ENCODE data around the gene PCDHGA7.

GRCh38 chr5:141359790-141360426, 22.6 kb upstream of the PCDHGA7 start, which contains the start of gene PCDHGB2:
- peak in 5 of 11 experiments; percentile 22 to 38 (median 27) for TF ChIP-seq CTCF (IDR thresholded peaks at IDR 0.05 in 8 of 11, conservative IDR thresholded peaks at IDR 0.05 in 3 of 11)
- no peak for TF ChIP-seq POLR2A (IDR thresholded peaks at IDR 0.05)

Measured in spleen (tissue), 7 donors.